ENCODE measurements around the gene PRSS36. TPM values are rescaled to one million over a fixed set of nuclear protein-coding genes. Genes with fewer than 3 reads are reported as not detected.
A peak's percentile ranks its signal among the peaks of the same experiment; 100 is the strongest.
"Not testable (repeated sequence)": the region's sequence is repeated elsewhere in the genome, so short reads cannot be mapped to it uniquely, and the experiment has no call there.

The PRSS36 gene
- total RNA-seq, 2 donors from 2014 or later = 0.19 TPM

GRCh38 chr16:31179219-31179746 lies 29.4 kb upstream of the PRSS36 start:
- Mint-ChIP-seq H3K4me3 (peak overlapping the region; percentile 98 to 99), H3K4me1 (ENCODE audit: low read depth) (peaks cover 54% of the 10 kb centered on the region), H3K9me3 (no peaks in the 10 kb centered on the region), H3K36me3 (ENCODE audit: insufficient read depth in 2 of 2) (peaks cover 29 to 37% of the 10 kb centered on the region in 2 donors), H3K27ac (peak overlapping the region; percentile 95), H3K27me3 (ENCODE audit: low read depth) (no peaks in the 10 kb centered on the region)
- ATAC-seq (replicated peaks in 1 of 2) (peak; percentile 0 to 2), DNase-seq (no peak)

GRCh38 chr16:31177136-31177535 lies 27.3 kb upstream of the PRSS36 start:
- Mint-ChIP-seq H3K27me3 (ENCODE audit: low read depth) (no peaks in the 10 kb centered on the region), H3K36me3 (ENCODE audit: insufficient read depth in 2 of 2) (peaks cover 13 to 17% of the 10 kb centered on the region in 2 donors), H3K4me3 (peak overlapping the region; percentile 29 to 60), H3K27ac (peak overlapping the region; percentile 7), H3K9me3 (no peaks in the 10 kb centered on the region), H3K4me1 (ENCODE audit: low read depth) (peaks cover 33% of the 10 kb centered on the region)
- peak; percentile 51 to 69 for DNase-seq
- peak; percentile 5 to 31 for ATAC-seq (replicated peaks in 1 of 2)

- not testable (repeated sequence) for H3K4me3 Mint-ChIP-seq; H3K36me3 Mint-ChIP-seq (ENCODE audit: insufficient read depth in 2 of 2); DNase-seq; H3K27me3 Mint-ChIP-seq (ENCODE audit: low read depth); ATAC-seq (replicated peaks in 1 of 2); H3K4me1 Mint-ChIP-seq (ENCODE audit: low read depth); H3K9me3 Mint-ChIP-seq; H3K27ac Mint-ChIP-seq
These were observed 20.2 kb upstream of the PRSS36 start for GRCh38 chr16:31170048-31170447.

GRCh38 chr16:31168848-31169247 lies 19.0 kb upstream of the PRSS36 start:
- no peaks in the 10 kb centered on the region for H3K4me1 Mint-ChIP-seq (ENCODE audit: low read depth)
- ATAC-seq (replicated peaks in 1 of 2) = no peak
- H3K36me3 Mint-ChIP-seq (ENCODE audit: insufficient read depth in 2 of 2) = no peaks in the 10 kb centered on the region
- no peak for DNase-seq
- H3K4me3 Mint-ChIP-seq = no peak overlapping the region
- no peak overlapping the region for H3K27ac Mint-ChIP-seq
- no peaks in the 10 kb centered on the region for H3K27me3 Mint-ChIP-seq (ENCODE audit: low read depth)
- H3K9me3 Mint-ChIP-seq = no peaks in the 10 kb centered on the region

- Mint-ChIP-seq H3K36me3 (ENCODE audit: insufficient read depth in 2 of 2) (no peaks in the 10 kb centered on the region), H3K27me3 (ENCODE audit: low read depth) (no peaks in the 10 kb centered on the region), H3K27ac (no peak overlapping the region), H3K4me1 (ENCODE audit: low read depth) (no peaks in the 10 kb centered on the region), H3K9me3 (no peaks in the 10 kb centered on the region), H3K4me3 (no peak overlapping the region)
- no peak for DNase-seq
- ATAC-seq (replicated peaks in 1 of 2) = no peak
These were observed 17.4 kb upstream of the PRSS36 start for GRCh38 chr16:31167315-31167714.

- Mint-ChIP-seq H3K27me3 (ENCODE audit: low read depth) (no peaks in the 10 kb centered on the region), H3K36me3 (ENCODE audit: insufficient read depth in 2 of 2) (no peaks in the 10 kb centered on the region), H3K4me1 (ENCODE audit: low read depth) (peaks cover 9% of the 10 kb centered on the region), H3K9me3 (no peaks in the 10 kb centered on the region), H3K27ac (no peak overlapping the region), H3K4me3 (peak overlapping the region; percentile 64 to 70)
- ATAC-seq (replicated peaks in 1 of 2) = no peak
- DNase-seq = peak in 1 of 2 donors; percentile 11
These were observed 7.3 kb upstream of the PRSS36 start for GRCh38 chr16:31157136-31157535.

GRCh38 chr16:31150976-31151375 lies 1.1 kb upstream of the PRSS36 start:
- ATAC-seq (replicated peaks in 1 of 2); H3K27me3 Mint-ChIP-seq (ENCODE audit: low read depth); H3K4me1 Mint-ChIP-seq (ENCODE audit: low read depth); DNase-seq; H3K4me3 Mint-ChIP-seq; H3K36me3 Mint-ChIP-seq (ENCODE audit: insufficient read depth in 2 of 2); H3K27ac Mint-ChIP-seq; H3K9me3 Mint-ChIP-seq: not testable (repeated sequence)

- Mint-ChIP-seq H3K9me3 (no peaks in the 10 kb centered on the region), H3K36me3 (ENCODE audit: insufficient read depth in 2 of 2) (no peaks in the 10 kb centered on the region), H3K4me3 (no peak overlapping the region), H3K27me3 (ENCODE audit: low read depth) (no peaks in the 10 kb centered on the region), H3K27ac (no peak overlapping the region), H3K4me1 (ENCODE audit: low read depth) (no peaks in the 10 kb centered on the region)
- DNase-seq = no peak
- ATAC-seq (replicated peaks in 1 of 2) = no peak
These were observed 534 bp downstream of the PRSS36 start for GRCh38 chr16:31149332-31149731.

GRCh38 chr16:31148896-31149295 lies 970 bp downstream of the PRSS36 start:
- no peaks in the 10 kb centered on the region for H3K36me3 Mint-ChIP-seq (ENCODE audit: insufficient read depth in 2 of 2)
- H3K27ac Mint-ChIP-seq = no peak overlapping the region
- H3K27me3 Mint-ChIP-seq (ENCODE audit: low read depth) = no peaks in the 10 kb centered on the region
- H3K4me3 Mint-ChIP-seq = no peak overlapping the region
- ATAC-seq (replicated peaks in 1 of 2) = no peak
- H3K4me1 Mint-ChIP-seq (ENCODE audit: low read depth) = no peaks in the 10 kb centered on the region
- no peaks in the 10 kb centered on the region for H3K9me3 Mint-ChIP-seq
- no peak for DNase-seq

GRCh38 chr16:31148281-31148728 lies 1.6 kb downstream of the PRSS36 start:
- Mint-ChIP-seq H3K36me3 (ENCODE audit: insufficient read depth in 2 of 2) (no peaks in the 10 kb centered on the region), H3K4me1 (ENCODE audit: low read depth) (peaks cover 5% of the 10 kb centered on the region), H3K9me3 (no peaks in the 10 kb centered on the region), H3K4me3 (no peak overlapping the region), H3K27ac (no peak overlapping the region), H3K27me3 (ENCODE audit: low read depth) (no peaks in the 10 kb centered on the region)
- no peak for ATAC-seq (replicated peaks in 1 of 2)
- DNase-seq = no peak

GRCh38 chr16:31147574-31147973 lies 2.3 kb downstream of the PRSS36 start:
- Mint-ChIP-seq H3K27me3 (ENCODE audit: low read depth) (no peaks in the 10 kb centered on the region), H3K4me1 (ENCODE audit: low read depth) (peaks cover 5% of the 10 kb centered on the region), H3K36me3 (ENCODE audit: insufficient read depth in 2 of 2) (no peaks in the 10 kb centered on the region), H3K4me3 (no peak overlapping the region), H3K27ac (no peak overlapping the region), H3K9me3 (no peaks in the 10 kb centered on the region)
- ATAC-seq (replicated peaks in 1 of 2) (no peak), DNase-seq (no peak)

GRCh38 chr16:31145398-31145990 lies 4.4 kb downstream of the PRSS36 start:
- DNase-seq (no peak), ATAC-seq (replicated peaks in 1 of 2) (no peak)
- no peak overlapping the region for H3K27ac Mint-ChIP-seq
- no peaks in the 10 kb centered on the region for H3K9me3 Mint-ChIP-seq
- no peak overlapping the region for H3K4me3 Mint-ChIP-seq
- no peaks in the 10 kb centered on the region for H3K27me3 Mint-ChIP-seq (ENCODE audit: low read depth)
- no peaks in the 10 kb centered on the region for H3K36me3 Mint-ChIP-seq (ENCODE audit: insufficient read depth in 2 of 2)
- H3K4me1 Mint-ChIP-seq (ENCODE audit: low read depth) = peaks cover 20% of the 10 kb centered on the region

GRCh38 chr16:31144418-31144817 lies 5.4 kb downstream of the PRSS36 start:
- H3K36me3 Mint-ChIP-seq (ENCODE audit: insufficient read depth in 2 of 2); DNase-seq; ATAC-seq (replicated peaks in 1 of 2); H3K9me3 Mint-ChIP-seq; H3K27me3 Mint-ChIP-seq (ENCODE audit: low read depth); H3K27ac Mint-ChIP-seq: not testable (repeated sequence)
- H3K4me1 Mint-ChIP-seq (ENCODE audit: low read depth) = peaks cover 20% of the 10 kb centered on the region
- H3K4me3 Mint-ChIP-seq = peak overlapping the region; percentile 4 to 75

GRCh38 chr16:31143694-31144148 lies 6.1 kb downstream of the PRSS36 start:
- Mint-ChIP-seq H3K27ac (no peak overlapping the region), H3K4me1 (ENCODE audit: low read depth) (peaks cover 20% of the 10 kb centered on the region), H3K4me3 (peak overlapping the region; percentile 72 to 75), H3K36me3 (ENCODE audit: insufficient read depth in 2 of 2) (no peaks in the 10 kb centered on the region), H3K27me3 (ENCODE audit: low read depth) (no peaks in the 10 kb centered on the region), H3K9me3 (no peaks in the 10 kb centered on the region)
- DNase-seq (no peak), ATAC-seq (replicated peaks in 1 of 2) (no peak)

Data from activated T-cell treated with anti-CD3 and anti-CD28 coated beads, Interleukin-2, amount 50 U/mL, for 72 hours (primary cell).